ENCODE results near the gene CTNNBIP1. TPM values are rescaled to one million over a fixed set of nuclear protein-coding genes. Genes with fewer than 3 reads are reported as not detected.

Gene CTNNBIP1
- total and polyA plus RNA-seq, 3 donors from 2014 or later, result 45.3 to 60.8 (median 48.1) TPM

- 0% methylated on average over 9 to 42 of the region's 45 CpGs for WGBS, 2 donors
- no peaks in the 10 kb centered on the region for H3K9me3 ChIP-seq
- peak; percentile 100 for DNase-seq
- peak overlapping the region; percentile 63 to 81 for H3K4me3 ChIP-seq
- peak in 1 of 3 experiments; percentile 1 for TF ChIP-seq CTCF (IDR thresholded peaks at IDR 0.05)
- peak; percentile 37 for TF ChIP-seq POLR2A (IDR thresholded peaks at IDR 0.05)
- no peaks in the 10 kb centered on the region for H3K27me3 ChIP-seq
- peaks cover 13% of the 10 kb centered on the region for H3K4me1 ChIP-seq
- H3K27ac ChIP-seq, result peak overlapping the region; percentile 90 to 93
- H3K36me3 ChIP-seq (ENCODE audit: low read depth, missing control alignments), result no peaks in the 10 kb centered on the region
- intact Hi-C loops (cut with DNase I; ENCODE audit: low total_unique reads), result no loop called here
Measured at GRCh38 chr1:9910423-9911178, 532 bp upstream of the CTNNBIP1 start.

GRCh38 chr1:9909234-9910046 lies 629 bp downstream of the CTNNBIP1 start:
- TF ChIP-seq POLR2A (IDR thresholded peaks at IDR 0.05) (no peak), CTCF (IDR thresholded peaks at IDR 0.05) (no peak)
- Histone ChIP-seq H3K27ac (peak overlapping the region; percentile 53 to 55), H3K27me3 (no peaks in the 10 kb centered on the region), H3K36me3 (ENCODE audit: low read depth, missing control alignments) (no peaks in the 10 kb centered on the region), H3K9me3 (no peaks in the 10 kb centered on the region), H3K4me1 (peaks cover 13% of the 10 kb centered on the region), H3K4me3 (peak overlapping the region; percentile 72 to 84)
- DNase-seq, result peak; percentile 23
- WGBS, 2 donors, result 0% methylated on average over 29 to 32 of the region's 47 CpGs
- intact Hi-C loops (cut with DNase I; ENCODE audit: low total_unique reads), result no loop called here

GRCh38 chr1:9908871-9909233 lies 1.2 kb downstream of the CTNNBIP1 start:
- Histone ChIP-seq H3K27me3 (no peaks in the 10 kb centered on the region), H3K9me3 (no peaks in the 10 kb centered on the region), H3K27ac (no peak overlapping the region)

DNA sequence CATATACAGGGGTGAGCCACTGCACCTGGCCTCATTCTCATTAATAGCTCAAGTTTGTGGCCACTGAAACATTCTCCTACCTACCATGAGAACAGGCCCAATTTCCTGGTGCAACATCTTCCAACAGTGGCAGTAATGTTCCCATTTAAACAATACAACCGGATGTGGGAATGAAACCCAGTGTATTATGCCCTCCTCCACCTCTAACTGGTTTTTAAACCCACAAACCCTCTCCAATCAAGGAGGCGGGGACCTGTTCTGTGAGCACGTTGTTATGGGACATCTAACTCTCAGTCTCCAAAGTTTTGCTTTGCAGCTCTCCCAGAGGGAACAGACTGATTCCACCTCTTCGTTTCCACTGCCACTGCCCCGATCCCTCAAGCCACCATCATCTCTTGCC lies 2.6 kb downstream of the CTNNBIP1 start:
- WGBS, 2 donors, result 69 to 76% methylated on average over 5 of the region's 5 CpGs
- no peaks in the 10 kb centered on the region for H3K9me3 ChIP-seq
- H3K36me3 ChIP-seq (ENCODE audit: low read depth, missing control alignments), result no peaks in the 10 kb centered on the region
- TF ChIP-seq POLR2A (IDR thresholded peaks at IDR 0.05) (no peak), CTCF (IDR thresholded peaks at IDR 0.05) (no peak)
- peaks cover 17% of the 10 kb centered on the region for H3K4me1 ChIP-seq
- no peaks in the 10 kb centered on the region for H3K27me3 ChIP-seq
- no peak overlapping the region for H3K4me3 ChIP-seq
- intact Hi-C loops (cut with DNase I; ENCODE audit: low total_unique reads), result no loop called here
- DNase-seq, result no peak
- no peak overlapping the region for H3K27ac ChIP-seq

More at GRCh38 chr1:9908871-9909233, 1.2 kb downstream of the CTNNBIP1 start:
- H3K4me3 ChIP-seq, result peak overlapping the region; percentile 72 to 84
- H3K36me3 ChIP-seq (ENCODE audit: low read depth, missing control alignments), result no peaks in the 10 kb centered on the region
- no peak for DNase-seq
- intact Hi-C loops (cut with DNase I; ENCODE audit: low total_unique reads), result no loop called here
- WGBS, 2 donors, result 39 to 48% methylated on average over 4 of the region's 4 CpGs
- peaks cover 13% of the 10 kb centered on the region for H3K4me1 ChIP-seq
- TF ChIP-seq CTCF (IDR thresholded peaks at IDR 0.05) (no peak), POLR2A (IDR thresholded peaks at IDR 0.05) (no peak)

Data from testis (tissue), 3 donors.